Heart right ventricle (tissue), 16 donors: Measurements from ENCODE around the gene HERC5. TPM values are rescaled to one million over a fixed set of nuclear protein-coding genes. Genes with fewer than 3 reads are reported as not detected.

Source experiments
- ATAC-seq, 8 donors: fragments of 200-7000 bp; cut with Tn5 transposase; one replicate each; pipeline ENCODE4 v1.9.1; 2020; ENCODE audit warnings: mild to moderate bottlenecking in 8 of 8, moderate library complexity in 8 of 8, moderate number of reproducible peaks in 1 of 8
- DNase-seq, 2 donors: peaks; one replicate each; pipeline ENCODE4 v3.0.0-alpha.2; 2020
- H3K27ac ChIP-seq, 10 donors: fragments of 200-600 bp; sonication (generic) in 2 of 10; one replicate each; pipeline versions ENCODE4 v1.5.0 to v1.8.0; 2020 to 2022; ENCODE audit warnings: mild to moderate bottlenecking in 3 of 10
- H3K27me3 ChIP-seq, 7 donors: fragments of 200-600 bp; one replicate each; pipeline ENCODE4 v1.8.0; 2021 to 2022; ENCODE audit warnings: mild to moderate bottlenecking in 2 of 7
- H3K36me3 ChIP-seq, 9 donors: fragments of 200-600 bp; sonication (generic) in 1 of 9; one replicate each; pipeline versions ENCODE4 v1.5.0 to v1.8.0; 2020 to 2022; ENCODE audit warnings: mild to moderate bottlenecking in 2 of 9
- H3K4me1 ChIP-seq, 9 donors: fragments of 200-600 bp; sonication (generic) in 1 of 9; one replicate each; pipeline versions ENCODE4 v1.5.0 to v1.8.0; 2020 to 2022; ENCODE audit warnings: mild to moderate bottlenecking in 4 of 9
- H3K4me3 ChIP-seq, 10 donors: fragments of 200-600 bp; sonication (generic) in 2 of 10; one replicate each; pipeline versions ENCODE4 v1.5.0 to v1.8.0; 2020 to 2022; ENCODE audit warnings: mild to moderate bottlenecking in 7 of 10, moderate library complexity in 2 of 10
- H3K9me3 ChIP-seq, 11 donors: fragments of 200-600 bp in 10 of 11; sonication (generic) in 2 of 11; one replicate each; pipeline versions ENCODE4 v1.5.0 to v1.8.0; 2013 to 2022; ENCODE audit warnings: mild to moderate bottlenecking in 2 of 11, control low read depth in 1 of 11, moderate library complexity in 1 of 11
- WGBS, 2 donors: extraction: QIAGEN DNeasy Blood & Tissue Kit; methylation state at CpG; one replicate each; pipeline ENCODE4 v1.1.7; 2013; ENCODE audit warnings: inconsistent platforms in 1 of 2; 5-methylcytosine and 5-hydroxymethylcytosine counted together
- intact Hi-C, 10 donors: fragments of 100-400 bp; cut with DNase I; formaldehyde crosslinking; loops; one replicate each; pipeline versions ENCODE4 v1.11.1 to v1.14.2; 2022
- polyA plus RNA-seq, 2 donors: library from polyadenylated mRNA; stranded (reverse); fragments of 200-250 nt; gene quantifications; one replicate each; pipeline ENCODE4 v1.2.3, GENCODE V29; 2013
- total RNA-seq, 10 donors: library from RNA; stranded (reverse); fragmentation: NEBNext Ultra II Directional in 3 of 10; extraction: Animal tissue kit (Norgen Biotek cat#: 25700) in 3 of 10; gene quantifications; one replicate each; pipeline versions ENCODE4 v1.2.1 to v1.2.4, GENCODE V29; 2021 to 2023
- TF ChIP-seq, protein P1 (sequence below), 9 donors: fragments of 200-600 bp; sonication (generic) in 2 of 9; IDR thresholded peaks; one replicate each; pipeline versions ENCODE4 v1.5.0 to v1.8.0; 2021 to 2022; ENCODE audit warnings: antibody characterized with exemption in 9 of 9, mild to moderate bottlenecking in 5 of 9, moderate library complexity in 1 of 9
- donor health status: Arrhythmogenic right ventricular cardiomyopathy.
- donor health status: ischemic (EF 13 %, LVEDD 7.1; RV severe dilation, severe dysfunction).
- donor health status: healthy with polysubstance abuse.
- donor health status: DM: no; HTN: yes; CAD: no.
- donor health status: DM: no; HTN: no; CAD: no.
- donor health status: ischemic (EF 25% LVEDD 6.9; RV normal size, moderate dysfunction).
- donor health status: ischemic (EF 25% LVEDD 5.7; RV mildly dilated, moderate dysfunction).
- donor health status: healthy.
- donor health status: DM: yes; HTN: yes; CAD: no.
- donor health status: Ischemic cardiomyopathy.
- donor health status: ischemic (EF 35%, LVEDD 5.7; RV mildly dilated, moderate dysfunction).
- donor health status: nonischemic (EF 11% LVEDD 7.7; RV severe dilation, severe dysfunction).
- donor health status: DM: yes; HTN: yes; CAD: no.
- donor health status: PGD.
- donor health status: ischemic (EF 29% LVEDD 5.4; RV normal size, mild dysfunction).
- donor health status: nonischemic (EF 23%, LVEDD 6.1; RV moderate dilation, normal function).

Gene HERC5
- total and polyA plus RNA-seq, 12 donors = 0.84 to 4.7 (median 2.3) TPM

DNA sequence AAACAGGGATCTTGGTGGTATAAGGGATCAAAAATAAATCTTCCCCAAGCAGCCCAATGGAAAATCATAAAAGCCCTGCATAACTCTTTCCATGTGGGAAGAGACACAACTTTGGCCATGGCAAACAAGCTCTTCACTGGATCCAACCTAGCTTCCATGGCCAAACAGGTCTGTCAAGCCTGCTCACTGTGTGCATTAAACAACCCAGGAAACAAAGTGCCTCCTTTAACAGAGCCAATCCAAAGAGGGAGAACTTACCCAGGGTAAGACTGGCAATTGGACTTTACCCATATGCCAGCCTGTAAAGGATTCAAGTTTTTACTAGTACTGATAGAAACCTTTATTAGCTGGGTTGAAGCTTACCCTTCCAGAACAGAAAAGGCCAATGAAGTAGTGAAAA lies 7.6 kb upstream of the HERC5 start:
- peaks cover 0 to 14% (median 0%) of the 10 kb centered on the region in 9 donors for H3K4me1 ChIP-seq
- DNase-seq (no peak), ATAC-seq (no peak)
- no peak overlapping the region for H3K27ac ChIP-seq
- H3K27me3 ChIP-seq = no peaks in the 10 kb centered on the region
- TF ChIP-seq, protein P1, sequence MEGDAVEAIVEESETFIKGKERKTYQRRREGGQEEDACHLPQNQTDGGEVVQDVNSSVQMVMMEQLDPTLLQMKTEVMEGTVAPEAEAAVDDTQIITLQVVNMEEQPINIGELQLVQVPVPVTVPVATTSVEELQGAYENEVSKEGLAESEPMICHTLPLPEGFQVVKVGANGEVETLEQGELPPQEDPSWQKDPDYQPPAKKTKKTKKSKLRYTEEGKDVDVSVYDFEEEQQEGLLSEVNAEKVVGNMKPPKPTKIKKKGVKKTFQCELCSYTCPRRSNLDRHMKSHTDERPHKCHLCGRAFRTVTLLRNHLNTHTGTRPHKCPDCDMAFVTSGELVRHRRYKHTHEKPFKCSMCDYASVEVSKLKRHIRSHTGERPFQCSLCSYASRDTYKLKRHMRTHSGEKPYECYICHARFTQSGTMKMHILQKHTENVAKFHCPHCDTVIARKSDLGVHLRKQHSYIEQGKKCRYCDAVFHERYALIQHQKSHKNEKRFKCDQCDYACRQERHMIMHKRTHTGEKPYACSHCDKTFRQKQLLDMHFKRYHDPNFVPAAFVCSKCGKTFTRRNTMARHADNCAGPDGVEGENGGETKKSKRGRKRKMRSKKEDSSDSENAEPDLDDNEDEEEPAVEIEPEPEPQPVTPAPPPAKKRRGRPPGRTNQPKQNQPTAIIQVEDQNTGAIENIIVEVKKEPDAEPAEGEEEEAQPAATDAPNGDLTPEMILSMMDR (IDR thresholded peaks at IDR 0.05) = no peak
- no peak overlapping the region for H3K4me3 ChIP-seq
- H3K9me3 ChIP-seq = no peaks in the 10 kb centered on the region
- intact Hi-C loops = loop anchor here in 1 of 10 donors (10.0 kb wide), 1 partner anchor 54 kb away; no protein-coding TSS in a partner anchor
- no peaks in the 10 kb centered on the region for H3K36me3 ChIP-seq

DNA sequence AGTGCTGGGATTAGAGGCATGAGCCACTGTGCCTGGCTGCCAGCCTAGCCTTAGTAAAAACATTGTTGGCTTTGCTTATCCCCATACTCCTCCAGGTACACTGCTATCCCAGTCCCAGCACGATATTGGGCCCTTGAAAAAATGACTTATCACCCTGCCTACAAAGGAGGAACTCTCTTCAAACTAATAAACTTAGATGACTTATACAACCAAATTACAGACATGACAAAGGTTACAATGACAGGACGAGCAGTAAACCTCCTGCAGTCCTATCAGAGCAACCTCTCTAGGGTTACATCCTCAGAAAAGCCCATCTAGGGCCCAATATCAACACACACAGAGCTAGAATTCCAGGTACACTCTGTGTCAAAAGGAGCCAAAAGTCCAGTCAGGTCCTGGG lies 5.7 kb upstream of the HERC5 start:
- H3K4me3 ChIP-seq = no peak overlapping the region
- ATAC-seq = no peak
- H3K27me3 ChIP-seq = no peaks in the 10 kb centered on the region
- no peak for DNase-seq
- WGBS, 2 donors = 88 to 92% methylated on average over 2 of the region's 2 CpGs
- H3K4me1 ChIP-seq = peaks cover 0 to 19% (median 4%) of the 10 kb centered on the region in 9 donors
- no peaks in the 10 kb centered on the region for H3K9me3 ChIP-seq
- intact Hi-C loops = loop anchor here in 1 of 10 donors (5.0 kb wide), 1 partner anchor 74 kb away; the partner anchor contains the start of gene HERC6
- H3K36me3 ChIP-seq = no peaks in the 10 kb centered on the region
- TF ChIP-seq, protein P1 (IDR thresholded peaks at IDR 0.05) = no peak
- H3K27ac ChIP-seq = no peak overlapping the region

DNA sequence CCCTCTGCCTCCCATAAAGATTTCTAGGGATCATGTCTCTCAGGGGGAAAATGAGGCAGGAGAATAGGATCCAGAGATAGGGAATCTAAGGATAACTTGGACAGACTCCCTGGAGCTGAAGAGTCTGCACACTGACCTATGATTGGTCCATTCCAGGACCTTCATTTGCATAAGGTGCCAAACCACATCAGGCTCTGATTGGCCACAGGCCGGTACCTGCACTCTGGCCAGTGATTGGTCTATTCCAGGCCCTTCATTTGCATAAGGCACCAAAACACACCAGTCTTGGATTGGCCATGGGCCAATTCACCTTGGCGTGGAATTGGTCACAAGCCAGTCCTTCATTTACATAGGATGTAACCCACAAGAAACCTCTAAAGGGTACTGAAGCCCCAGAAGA lies 4.0 kb upstream of the HERC5 start:
- no peaks in the 10 kb centered on the region for H3K36me3 ChIP-seq
- H3K9me3 ChIP-seq = no peaks in the 10 kb centered on the region
- H3K27me3 ChIP-seq = no peaks in the 10 kb centered on the region
- 78 to 79% methylated on average over 2 of the region's 2 CpGs for WGBS, 2 donors
- TF ChIP-seq, protein P1 (IDR thresholded peaks at IDR 0.05) = no peak
- DNase-seq (no peak), ATAC-seq (no peak)
- no peak overlapping the region for H3K4me3 ChIP-seq
- no peak overlapping the region for H3K27ac ChIP-seq
- intact Hi-C loops = loop anchor here in 1 of 10 donors (5.0 kb wide), 1 partner anchor 76 kb away; the partner anchor contains the start of gene HERC6
- H3K4me1 ChIP-seq = peaks cover 0 to 20% (median 7%) of the 10 kb centered on the region in 9 donors

DNA sequence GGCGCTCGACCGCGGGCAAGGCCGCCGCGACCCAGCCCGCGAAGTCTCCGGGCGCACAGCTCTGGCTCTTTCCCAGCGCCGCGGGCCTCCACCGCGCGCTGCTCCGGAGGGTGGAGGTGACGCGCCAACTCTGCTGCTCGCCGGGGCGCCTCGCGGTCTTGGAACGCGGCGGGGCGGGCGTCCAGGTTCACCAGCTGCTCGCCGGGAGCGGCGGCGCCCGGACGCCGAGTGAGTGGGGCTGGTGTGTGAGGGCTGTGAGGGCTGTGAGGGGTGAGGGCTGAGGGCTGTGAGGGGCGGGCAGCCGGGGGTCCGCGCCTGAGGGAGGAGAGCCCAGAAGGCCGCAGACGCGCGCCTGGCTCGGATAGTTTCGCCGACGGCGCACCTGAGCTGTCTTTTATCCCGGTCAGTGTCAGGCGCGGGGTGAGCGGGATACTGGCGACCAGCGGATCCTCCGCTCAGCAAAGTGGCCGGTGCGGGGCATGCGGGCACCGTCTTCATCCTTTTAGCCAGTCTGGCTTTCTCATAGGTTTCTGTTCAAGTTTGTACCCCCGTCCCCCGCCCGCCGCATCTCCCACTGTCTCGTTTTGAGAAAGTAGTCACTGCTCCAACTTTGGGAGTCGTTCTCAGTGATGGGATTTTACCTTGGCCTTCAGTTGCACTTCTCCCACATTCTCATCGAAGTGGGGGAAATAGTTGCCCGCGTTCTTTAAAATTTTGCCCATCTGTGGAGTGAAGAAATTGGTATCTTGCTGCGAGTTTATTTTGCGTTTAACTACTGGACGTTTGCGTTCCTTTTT lies 586 bp downstream of the HERC5 start:
- TF ChIP-seq, protein P1 (IDR thresholded peaks at IDR 0.05) = no peak
- peak; percentile 20 to 85 (median 44) for ATAC-seq
- Histone ChIP-seq H3K36me3 (peaks cover 0 to 20% (median 3%) of the 10 kb centered on the region in 9 donors), H3K27ac (peak overlapping the region in 9 of 10 donors; percentile 51 to 87 (median 78)), H3K4me3 (peak overlapping the region; percentile 55 to 84 (median 73)), H3K4me1 (peaks cover 0 to 28% (median 12%) of the 10 kb centered on the region in 9 donors), H3K27me3 (no peaks in the 10 kb centered on the region), H3K9me3 (no peaks in the 10 kb centered on the region)
- 4 to 5% methylated on average over 69 to 75 of the region's 75 CpGs for WGBS, 2 donors
- intact Hi-C loops = loop anchor here in 5 of 10 donors (2.0 to 5.0 kb wide), 6 partner anchors 65 to 240 kb away; partner anchors contain the start of genes HERC6 (in 4 of the 5), PPM1K (in 4 of the 5) and PYURF (in 2 of the 5)
- DNase-seq = peak; percentile 20 to 52
